Cortex of kidney (tissue), 1 donor: ENCODE data around the gene NDUFAF8.

Source experiments
- DNase-seq: peaks from one replicate; lab custom pipeline; 2025; lab: John Stamatoyannopoulos, UW

The NDUFAF8 gene

GRCh38 chr17:81239714-81240555 lies 817 bp downstream of the NDUFAF8 start:
- no peak for DNase-seq

- DNase-seq, result no peak
These were observed 1.6 kb downstream of the NDUFAF8 start for GRCh38 chr17:81240761-81241160.

- no peak for DNase-seq
These were observed 2.1 kb downstream of the NDUFAF8 start for GRCh38 chr17:81241203-81241602.

- no peak for DNase-seq
These were observed 2.7 kb downstream of the NDUFAF8 start for GRCh38 chr17:81241648-81242420.

- DNase-seq, result no peak
These were observed 3.6 kb downstream of the NDUFAF8 start for GRCh38 chr17:81242421-81243332.

GRCh38 chr17:81243333-81243664 lies 4.2 kb downstream of the NDUFAF8 start:
- no peak for DNase-seq

- no peak for DNase-seq
These were observed 5.4 kb downstream of the NDUFAF8 start for GRCh38 chr17:81244358-81245023.

GRCh38 chr17:81245024-81245664 lies 6.0 kb downstream of the NDUFAF8 start:
- no peak for DNase-seq

GRCh38 chr17:81245665-81246342 lies 6.7 kb downstream of the NDUFAF8 start:
- no peak for DNase-seq

- no peak for DNase-seq
These were observed 7.2 kb downstream of the NDUFAF8 start for GRCh38 chr17:81246343-81246670.

GRCh38 chr17:81246679-81247338 lies 7.7 kb downstream of the NDUFAF8 start:
- DNase-seq, result no peak

GRCh38 chr17:81247339-81247990 lies 8.3 kb downstream of the NDUFAF8 start:
- no peak for DNase-seq

GRCh38 chr17:81248649-81249048 lies 9.5 kb downstream of the NDUFAF8 start:
- DNase-seq, result no peak

- no peak for DNase-seq
These were observed 10.3 kb downstream of the NDUFAF8 start for GRCh38 chr17:81249223-81250040.

GRCh38 chr17:81250286-81251093 lies 11.4 kb downstream of the NDUFAF8 start:
- DNase-seq, result no peak

- DNase-seq, result no peak
These were observed 12.1 kb downstream of the NDUFAF8 start for GRCh38 chr17:81251094-81251708.

GRCh38 chr17:81251709-81252301 lies 12.7 kb downstream of the NDUFAF8 start:
- no peak for DNase-seq
